Measurements from ENCODE around the gene PLEKHA5.

DNA sequence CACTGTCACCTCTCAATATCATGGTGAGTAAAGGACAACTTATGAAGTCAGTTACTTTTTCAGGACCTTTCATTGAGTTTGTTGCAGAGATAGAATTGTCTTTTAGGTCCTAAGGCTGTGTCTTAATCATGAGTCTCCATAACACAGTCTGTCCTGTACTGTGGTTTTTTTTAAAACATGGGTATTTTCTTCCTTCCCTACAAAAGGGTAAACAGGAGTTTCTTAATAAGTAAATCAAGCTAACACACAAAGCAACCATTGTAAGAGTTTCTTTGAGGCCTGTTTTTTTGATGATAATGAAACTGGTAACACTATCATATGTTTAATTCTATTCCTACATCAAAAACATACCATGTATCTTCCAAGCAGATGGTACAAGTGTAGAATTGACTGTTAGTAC is 101.4 kb downstream of the PLEKHA5 start:
- TF ChIP-seq NANOG (IDR thresholded peaks at IDR 0.05; ENCODE audit: borderline replicate concordance) = no peak
- TF ChIP-seq, protein P1, sequence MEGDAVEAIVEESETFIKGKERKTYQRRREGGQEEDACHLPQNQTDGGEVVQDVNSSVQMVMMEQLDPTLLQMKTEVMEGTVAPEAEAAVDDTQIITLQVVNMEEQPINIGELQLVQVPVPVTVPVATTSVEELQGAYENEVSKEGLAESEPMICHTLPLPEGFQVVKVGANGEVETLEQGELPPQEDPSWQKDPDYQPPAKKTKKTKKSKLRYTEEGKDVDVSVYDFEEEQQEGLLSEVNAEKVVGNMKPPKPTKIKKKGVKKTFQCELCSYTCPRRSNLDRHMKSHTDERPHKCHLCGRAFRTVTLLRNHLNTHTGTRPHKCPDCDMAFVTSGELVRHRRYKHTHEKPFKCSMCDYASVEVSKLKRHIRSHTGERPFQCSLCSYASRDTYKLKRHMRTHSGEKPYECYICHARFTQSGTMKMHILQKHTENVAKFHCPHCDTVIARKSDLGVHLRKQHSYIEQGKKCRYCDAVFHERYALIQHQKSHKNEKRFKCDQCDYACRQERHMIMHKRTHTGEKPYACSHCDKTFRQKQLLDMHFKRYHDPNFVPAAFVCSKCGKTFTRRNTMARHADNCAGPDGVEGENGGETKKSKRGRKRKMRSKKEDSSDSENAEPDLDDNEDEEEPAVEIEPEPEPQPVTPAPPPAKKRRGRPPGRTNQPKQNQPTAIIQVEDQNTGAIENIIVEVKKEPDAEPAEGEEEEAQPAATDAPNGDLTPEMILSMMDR (conservative IDR thresholded peaks at IDR 0.05; ENCODE audit: low read depth in 2 of 2) = no peak
- no peak for TF ChIP-seq EZH2phosphoT487 (IDR thresholded peaks at IDR 0.05; ENCODE audit: unreplicated experiment)
- no peak for TF ChIP-seq POLR2AphosphoS5 (IDR thresholded peaks at IDR 0.05; ENCODE audit: low read depth)
- TF ChIP-seq, protein P2, sequence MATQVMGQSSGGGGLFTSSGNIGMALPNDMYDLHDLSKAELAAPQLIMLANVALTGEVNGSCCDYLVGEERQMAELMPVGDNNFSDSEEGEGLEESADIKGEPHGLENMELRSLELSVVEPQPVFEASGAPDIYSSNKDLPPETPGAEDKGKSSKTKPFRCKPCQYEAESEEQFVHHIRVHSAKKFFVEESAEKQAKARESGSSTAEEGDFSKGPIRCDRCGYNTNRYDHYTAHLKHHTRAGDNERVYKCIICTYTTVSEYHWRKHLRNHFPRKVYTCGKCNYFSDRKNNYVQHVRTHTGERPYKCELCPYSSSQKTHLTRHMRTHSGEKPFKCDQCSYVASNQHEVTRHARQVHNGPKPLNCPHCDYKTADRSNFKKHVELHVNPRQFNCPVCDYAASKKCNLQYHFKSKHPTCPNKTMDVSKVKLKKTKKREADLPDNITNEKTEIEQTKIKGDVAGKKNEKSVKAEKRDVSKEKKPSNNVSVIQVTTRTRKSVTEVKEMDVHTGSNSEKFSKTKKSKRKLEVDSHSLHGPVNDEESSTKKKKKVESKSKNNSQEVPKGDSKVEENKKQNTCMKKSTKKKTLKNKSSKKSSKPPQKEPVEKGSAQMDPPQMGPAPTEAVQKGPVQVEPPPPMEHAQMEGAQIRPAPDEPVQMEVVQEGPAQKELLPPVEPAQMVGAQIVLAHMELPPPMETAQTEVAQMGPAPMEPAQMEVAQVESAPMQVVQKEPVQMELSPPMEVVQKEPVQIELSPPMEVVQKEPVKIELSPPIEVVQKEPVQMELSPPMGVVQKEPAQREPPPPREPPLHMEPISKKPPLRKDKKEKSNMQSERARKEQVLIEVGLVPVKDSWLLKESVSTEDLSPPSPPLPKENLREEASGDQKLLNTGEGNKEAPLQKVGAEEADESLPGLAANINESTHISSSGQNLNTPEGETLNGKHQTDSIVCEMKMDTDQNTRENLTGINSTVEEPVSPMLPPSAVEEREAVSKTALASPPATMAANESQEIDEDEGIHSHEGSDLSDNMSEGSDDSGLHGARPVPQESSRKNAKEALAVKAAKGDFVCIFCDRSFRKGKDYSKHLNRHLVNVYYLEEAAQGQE (IDR thresholded peaks at IDR 0.05; ENCODE audit: unreplicated experiment) = no peak
- TF ChIP-seq EZH2 (IDR thresholded peaks at IDR 0.05; ENCODE audit: low read depth, unreplicated experiment) = no peak
- no peak for TF ChIP-seq STAT1 (IDR thresholded peaks at IDR 0.05; ENCODE audit: unreplicated experiment)
- no peak for TF ChIP-seq JUNB (IDR thresholded peaks at IDR 0.05; ENCODE audit: unreplicated experiment)

All from GM23338 (cell line).